K562 (cell line): Measurements from ENCODE around the gene ST8SIA2. TPM values are rescaled to one million over a fixed set of nuclear protein-coding genes. Genes with fewer than 3 reads are reported as not detected.

Source experiments
- ATAC-seq: fragments of 200-7000 bp; cut with Tn5 transposase; 3 replicates; pipeline ENCODE4 v1.9.1; 2020; ENCODE audit warnings: moderate library complexity
- BruUV-seq: library from RNA; stranded (reverse); fragments of 400-500 nt; replicated peaks from 2 replicates; lab custom pipeline; 2021; lab: Mats Ljungman, UMichigan
- CTCF ChIA-PET: fragments of 300-600 bp; formaldehyde crosslinking; extraction: SDS; loops from one replicate; lab custom pipeline; 2021; ENCODE audit warnings: low intra/inter-chr PET ratio; lab: Yijun Ruan, JAX
- POLR2A ChIA-PET: fragments of 300-600, 350-650 bp; sonication (Branson Sonifier 250); formaldehyde crosslinking; extraction: SDS; loops from one replicate; lab custom pipeline; 2021; ENCODE audit warnings: antibody characterized with exemption, inconsistent platforms; lab: Yijun Ruan, JAX
- DNase-seq, 4 experiments: peaks; one replicate each; pipeline versions ENCODE4 v3.0.0 to v3.0.0-alpha.2; 2011 to 2018; ENCODE audit warnings: low spot score in 3 of 4, mixed read lengths in 3 of 4; ENCODE audit errors: extremely low read depth in 1 of 4
- FAIRE-seq: peaks from 2 replicates; lab custom pipeline; 2011; peaks lifted over from hg19 to GRCh38; lab: Jason Lieb, UNC
- H2AFZ ChIP-seq: 2 replicates; pipeline ENCODE4 v1.6.0; 2011; ENCODE audit warnings: low read depth, low read length, control low read depth, inconsistent platforms
- H3K27ac ChIP-seq: fragments of 200-600 bp; 3 replicates; pipeline ENCODE4 v1.8.0; 2011; ENCODE audit warnings: low read depth, mild to moderate bottlenecking, control low read depth, inconsistent platforms, low read length, moderate library complexity, mixed read lengths; ENCODE audit errors: extremely low read depth
- H3K27me3 ChIP-seq, 2 experiments: fragments of 300-600 bp in 1 of 2; 2 replicates in 1 of 2; 3 replicates in 1 of 2; pipeline versions ENCODE4 v1.6.0 to v1.8.0; 2011; ENCODE audit warnings: inconsistent platforms in 2 of 2, low read length in 2 of 2, mild to moderate bottlenecking in 1 of 2, mixed read lengths in 1 of 2, moderate library complexity in 1 of 2; ENCODE audit not compliant: control insufficient read depth in 2 of 2, insufficient read depth in 2 of 2
- H3K36me3 ChIP-seq: fragments of 300-600 bp; 3 replicates; pipeline ENCODE4 v1.8.0; 2011; ENCODE audit warnings: mild to moderate bottlenecking, low read length, inconsistent platforms; ENCODE audit not compliant: control insufficient read depth, insufficient read depth
- H3K4me1 ChIP-seq, 2 experiments: fragments of 200-600 bp in 1 of 2; replicated peaks in 1 of 2; 2 replicates in 1 of 2; 3 replicates in 1 of 2; pipeline versions ENCODE4 v1.5.1 to v1.8.0; 2011; ENCODE audit warnings: inconsistent platforms in 2 of 2, low read length in 2 of 2, mild to moderate bottlenecking in 1 of 2, mixed read lengths in 1 of 2, moderate library complexity in 1 of 2; ENCODE audit not compliant: control insufficient read depth in 2 of 2, insufficient read depth in 2 of 2
- H3K4me2 ChIP-seq: 2 replicates; pipeline ENCODE4 v1.6.1; 2011; ENCODE audit warnings: low read length, control low read depth, inconsistent platforms, mixed read lengths; ENCODE audit not compliant: insufficient read depth
- H3K4me3 ChIP-seq: fragments of 200-600 bp; sonication (generic), shearing (Covaris generic); 2 replicates; pipeline ENCODE4 v1.5.1; 2016; ENCODE audit warnings: control low read depth, inconsistent platforms
- H3K79me2 ChIP-seq: fragments of 200-600 bp; 3 replicates; pipeline ENCODE4 v1.8.0; 2011; ENCODE audit warnings: low read length, inconsistent platforms; ENCODE audit not compliant: control insufficient read depth, insufficient read depth
- H3K9ac ChIP-seq, 2 experiments: 2 replicates each; pipeline versions ENCODE4 v1.6.0 to v1.6.1; 2011; ENCODE audit warnings: low read depth in 2 of 2, low read length in 2 of 2, control low read depth in 1 of 2, inconsistent platforms in 1 of 2, mild to moderate bottlenecking in 1 of 2, mixed read lengths in 1 of 2; ENCODE audit not compliant: insufficient read depth in 1 of 2
- H3K9me1 ChIP-seq: one replicate; pipeline ENCODE4 v1.6.0; 2011; ENCODE audit warnings: inconsistent platforms, mild to moderate bottlenecking, low read length, moderate library complexity; ENCODE audit not compliant: control insufficient read depth, insufficient read depth
- H3K9me3 ChIP-seq: replicated peaks from 2 replicates; pipeline ENCODE4 v1.5.1; 2011; ENCODE audit warnings: low read depth, low read length, inconsistent platforms; ENCODE audit not compliant: control insufficient read depth, insufficient read depth
- H4K20me1 ChIP-seq: replicated peaks from 2 replicates; pipeline ENCODE4 v1.6.1; 2011; ENCODE audit warnings: low read length, inconsistent platforms, mixed read lengths; ENCODE audit not compliant: control insufficient read depth, insufficient read depth
- DIDO1 ChIP-seq: fragments of 450-650 bp; IDR thresholded peaks from 2 replicates; pipeline ENCODE4 v1.6.1; 2016; ENCODE audit warnings: low read depth, missing biosample characterization, missing genetic modification characterization
- GTF2E2 ChIP-seq: fragments of 200-800 bp; sonication (Bioruptor generic); IDR thresholded peaks from 2 replicates; pipeline ENCODE4 v1.6.1; 2016; ENCODE audit warnings: missing genetic modification characterization, missing compliant biosample characterization
- ILF3 ChIP-seq: fragments of 450-650 bp; IDR thresholded peaks from 2 replicates; pipeline ENCODE4 v1.6.1; 2018; ENCODE audit warnings: antibody characterized with exemption, mild to moderate bottlenecking, moderate library complexity, borderline replicate concordance
- NUFIP1 ChIP-seq: fragments of 450-650 bp; IDR thresholded peaks from 2 replicates; pipeline ENCODE4 v1.6.1; 2018; ENCODE audit not compliant: partially characterized antibody
- PTBP1 ChIP-seq: fragments of 200-400 bp; formaldehyde crosslinking; IDR thresholded peaks from 2 replicates; pipeline ENCODE4 v1.6.1; 2017; ENCODE audit warnings: low read depth, low read length
- ZNF124 ChIP-seq: sonication (generic); formaldehyde crosslinking; IDR thresholded peaks from 2 replicates; pipeline ENCODE4 v1.8.1; 2022; ENCODE audit warnings: missing genetic modification reagents
- ZNF140 ChIP-seq: fragments of 250-450 bp; sonication (Bioruptor Pico); IDR thresholded peaks from 2 replicates; pipeline ENCODE4 v1.8.0; 2021; ENCODE audit warnings: moderate library complexity, mild to moderate bottlenecking, inconsistent platforms
- ZNF184 ChIP-seq: sonication (generic); formaldehyde crosslinking; IDR thresholded peaks from 2 replicates; pipeline ENCODE4 v1.5.0; 2020; ENCODE audit warnings: missing genetic modification reagents
- ZNF436 ChIP-seq: fragments of 250-450, 450-650 bp; sonication (Bioruptor Pico); formaldehyde crosslinking; IDR thresholded peaks from 2 replicates; pipeline ENCODE4 v1.7.0; 2020; ENCODE audit warnings: mild to moderate bottlenecking
- WGBS: fragments of 100-300 bp; shearing (Covaris generic); methylation state at CpG from one replicate; pipeline ENCODE4 v1.1.6; 2016; ENCODE audit warnings: low coverage, mixed read lengths; ENCODE audit not compliant: insufficient coverage; ENCODE audit errors: missing lambda C conversion rate; 5-methylcytosine and 5-hydroxymethylcytosine counted together
- in situ Hi-C: fragments of 300-500 bp; cut with MboI; formaldehyde crosslinking; loops from 4 replicates; pipeline ENCODE4 v1.15.0; 2018; ENCODE audit warnings: inconsistent platforms, mixed read lengths
- intact Hi-C: fragments of 100-400 bp; cut with micrococcal nuclease; formaldehyde crosslinking; loops from 2 replicates; pipeline ENCODE4 v1.14.2; 2022
- polyA plus RNA-seq, 8 experiments: library from polyadenylated mRNA; depleted of rRNA in 4 of 8; stranded (reverse) in 5 of 8; unstranded in 3 of 8; fragments of >200 nt; fragmentation: Nextera tagmentation in 2 of 8; fragmentation: Illumina TruSeq in 1 of 8; extraction: Ambion mirVana in 2 of 8; extraction: Trizol in 1 of 8; gene quantifications; 2 replicates each; pipeline versions ENCODE4 v1.2.1 to v1.2.3, GENCODE V29; 2011 to 2014; ENCODE audit warnings: inconsistent platforms in 1 of 8, missing spikeins in 1 of 8
- total RNA-seq, 7 experiments: library from RNA; depleted of rRNA in 6 of 7; stranded (reverse); fragments of >200 nt in 6 of 7; fragmentation: Illumina TruSeq in 2 of 7; extraction: Trizol in 2 of 7; gene quantifications; 2 replicates each; pipeline versions ENCODE4 v1.2.1 to v1.2.3, GENCODE V29; 2011 to 2021; ENCODE audit warnings: low replicate concordance in 1 of 7
- TF ChIP-seq, protein P1 (sequence below): fragments of 450-650 bp; conservative IDR thresholded peaks from 2 replicates; pipeline ENCODE4 v1.6.1; 2016; ENCODE audit warnings: missing genetic modification characterization, low read depth, mild to moderate bottlenecking, missing compliant biosample characterization, moderate library complexity
- TF ChIP-seq, protein P2 (sequence below), 2 experiments: fragments of 450-650 bp in 1 of 2; IDR thresholded peaks; 2 replicates each; pipeline ENCODE4 v1.6.1; 2011 to 2017; ENCODE audit warnings: low read depth in 2 of 2, antibody characterized with exemption in 1 of 2, borderline replicate concordance in 1 of 2, low read length in 1 of 2, mild to moderate bottlenecking in 1 of 2, mixed read lengths in 1 of 2; ENCODE audit not compliant: control insufficient read depth in 1 of 2

The ST8SIA2 gene
- total and polyA plus RNA-seq, 9 of the 15 experiments (the other 6 are each of a cell fraction or from before 2014, with no cell fraction given): not detected

- no peaks in the 10 kb centered on the region for H3K9me1 ChIP-seq
- DNase-seq (no peak), FAIRE-seq (no peak), ATAC-seq (no peak)
- no peak overlapping the region for H3K4me2 ChIP-seq
- no peaks in the 10 kb centered on the region for H3K79me2 ChIP-seq
- ChIA-PET CTCF (no interaction called here), POLR2A (interaction anchor here (0.6 to 0.9 kb wide), 2 partner anchors 11 to 309 kb away, joined by 3 read pairs; no protein-coding TSS in a partner anchor)
- H4K20me1 ChIP-seq: no peaks in the 10 kb centered on the region; the same call in 1 of the 2 replicates
- no TSS peak for BruUV-seq
- H3K27me3 ChIP-seq: peaks cover 0 to 44% of the 10 kb centered on the region in 2 experiments; a peak in 2 of 5 replicates
- no peak for TF ChIP-seq DIDO1 (tag)
- 0% methylated on average over 6 of the region's 6 CpGs for WGBS
- no peak overlapping the region for H3K4me3 ChIP-seq
- intact Hi-C loops (no loop called here), in situ Hi-C loops (no loop called here)
- no peak overlapping the region for H2AFZ ChIP-seq
- H3K9ac ChIP-seq: no peak overlapping the region
- H3K4me1 ChIP-seq: no peaks in the 10 kb centered on the region
- no peaks in the 10 kb centered on the region for H3K9me3 ChIP-seq
- no peaks in the 10 kb centered on the region for H3K36me3 ChIP-seq
- H3K27ac ChIP-seq: no peak overlapping the region
Measured at GRCh38 chr15:92410537-92410936, 16.9 kb downstream of the ST8SIA2 start.

DNA sequence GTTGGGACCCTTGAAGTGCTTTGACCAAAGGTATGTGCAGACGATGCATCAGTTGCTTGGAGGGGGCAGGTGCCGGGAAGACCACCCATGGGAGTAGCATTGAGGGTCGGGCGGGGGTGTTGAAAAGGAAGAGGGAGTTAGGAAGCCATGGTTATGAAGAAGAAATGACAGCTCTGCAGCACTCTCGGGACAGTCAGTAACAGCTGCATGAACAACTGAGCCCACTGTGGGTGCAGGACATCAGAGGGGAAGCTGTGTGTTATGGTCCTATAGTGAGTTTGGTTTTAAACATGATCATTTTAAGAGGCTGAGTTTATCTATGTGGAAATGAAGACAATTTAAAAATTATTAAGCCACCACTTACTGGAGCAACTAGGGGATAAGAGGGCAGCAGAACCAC, 17.6 kb downstream of the ST8SIA2 start:
- Histone ChIP-seq H3K4me2 (no peak overlapping the region), H3K79me2 (no peaks in the 10 kb centered on the region), H3K27ac (no peak overlapping the region), H3K9ac (no peak overlapping the region), H4K20me1 (no peaks in the 10 kb centered on the region; the same call in 1 of the 2 replicates), H3K27me3 (peaks cover 0 to 44% of the 10 kb centered on the region in 2 experiments; a peak in 2 of 5 replicates), H3K4me1 (no peaks in the 10 kb centered on the region), H3K9me3 (no peaks in the 10 kb centered on the region), H3K9me1 (no peaks in the 10 kb centered on the region), H3K36me3 (no peaks in the 10 kb centered on the region), H2AFZ (no peak overlapping the region), H3K4me3 (no peak overlapping the region)
- ATAC-seq (no peak), DNase-seq (no peak), FAIRE-seq (no peak)
- 0% methylated on average over 5 of the region's 5 CpGs for whole genome bisulfite sequencing
- POLR2A ChIA-PET: interaction anchor here (0.6 kb wide), 1 partner anchor 308 kb away, joined by 3 read pairs; no protein-coding TSS in a partner anchor
- in situ Hi-C loops: no loop called here
- CTCF ChIA-PET: no interaction called here
- BruUV-seq: no TSS peak
- intact Hi-C loops: no loop called here
- no peak for TF ChIP-seq ZNF140 (CRISPR knock-in tag)
- TF ChIP-seq, protein P1, sequence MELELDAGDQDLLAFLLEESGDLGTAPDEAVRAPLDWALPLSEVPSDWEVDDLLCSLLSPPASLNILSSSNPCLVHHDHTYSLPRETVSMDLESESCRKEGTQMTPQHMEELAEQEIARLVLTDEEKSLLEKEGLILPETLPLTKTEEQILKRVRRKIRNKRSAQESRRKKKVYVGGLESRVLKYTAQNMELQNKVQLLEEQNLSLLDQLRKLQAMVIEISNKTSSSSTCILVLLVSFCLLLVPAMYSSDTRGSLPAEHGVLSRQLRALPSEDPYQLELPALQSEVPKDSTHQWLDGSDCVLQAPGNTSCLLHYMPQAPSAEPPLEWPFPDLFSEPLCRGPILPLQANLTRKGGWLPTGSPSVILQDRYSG (tag): no peak
- TF ChIP-seq NUFIP1: no peak
- TF ChIP-seq ILF3: no peak
- no peak for TF ChIP-seq ZNF184 (CRISPR knock-in tag)
- TF ChIP-seq ZNF436 (CRISPR knock-in tag): no peak
- TF ChIP-seq ZNF124 (CRISPR knock-in tag): no peak
- no peak for TF ChIP-seq GTF2E2
- TF ChIP-seq, protein P2, sequence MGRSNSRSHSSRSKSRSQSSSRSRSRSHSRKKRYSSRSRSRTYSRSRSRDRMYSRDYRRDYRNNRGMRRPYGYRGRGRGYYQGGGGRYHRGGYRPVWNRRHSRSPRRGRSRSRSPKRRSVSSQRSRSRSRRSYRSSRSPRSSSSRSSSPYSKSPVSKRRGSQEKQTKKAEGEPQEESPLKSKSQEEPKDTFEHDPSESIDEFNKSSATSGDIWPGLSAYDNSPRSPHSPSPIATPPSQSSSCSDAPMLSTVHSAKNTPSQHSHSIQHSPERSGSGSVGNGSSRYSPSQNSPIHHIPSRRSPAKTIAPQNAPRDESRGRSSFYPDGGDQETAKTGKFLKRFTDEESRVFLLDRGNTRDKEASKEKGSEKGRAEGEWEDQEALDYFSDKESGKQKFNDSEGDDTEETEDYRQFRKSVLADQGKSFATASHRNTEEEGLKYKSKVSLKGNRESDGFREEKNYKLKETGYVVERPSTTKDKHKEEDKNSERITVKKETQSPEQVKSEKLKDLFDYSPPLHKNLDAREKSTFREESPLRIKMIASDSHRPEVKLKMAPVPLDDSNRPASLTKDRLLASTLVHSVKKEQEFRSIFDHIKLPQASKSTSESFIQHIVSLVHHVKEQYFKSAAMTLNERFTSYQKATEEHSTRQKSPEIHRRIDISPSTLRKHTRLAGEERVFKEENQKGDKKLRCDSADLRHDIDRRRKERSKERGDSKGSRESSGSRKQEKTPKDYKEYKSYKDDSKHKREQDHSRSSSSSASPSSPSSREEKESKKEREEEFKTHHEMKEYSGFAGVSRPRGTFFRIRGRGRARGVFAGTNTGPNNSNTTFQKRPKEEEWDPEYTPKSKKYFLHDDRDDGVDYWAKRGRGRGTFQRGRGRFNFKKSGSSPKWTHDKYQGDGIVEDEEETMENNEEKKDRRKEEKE (IDR thresholded peaks at IDR 0.05; ENCODE audit: borderline replicate concordance in 1 of 2, control insufficient read depth in 1 of 2, low read depth in 2 of 2, low read length in 1 of 2): no peak
- no peak for TF ChIP-seq PTBP1
